Body of pancreas (tissue), 4 donors: Measurements from ENCODE around the gene ITPR2.

Source experiments
- POLR2A ChIP-seq, 3 donors: fragments of 450-650 bp; IDR thresholded peaks; one replicate each; pipeline ENCODE4 v1.6.1; 2016; ENCODE audit warnings: antibody characterized with exemption in 3 of 3, mild to moderate bottlenecking in 2 of 3
- TF ChIP-seq, protein P1 (sequence below), 7 experiments: fragments of 450-650 bp in 4 of 7; fragments of 200-600 bp in 3 of 7; sonication (generic) in 3 of 7; IDR thresholded peaks; one replicate each; pipeline ENCODE4 v1.5.1; 2016 to 2019; ENCODE audit warnings: antibody characterized with exemption in 7 of 7

- TF ChIP-seq, protein P1, sequence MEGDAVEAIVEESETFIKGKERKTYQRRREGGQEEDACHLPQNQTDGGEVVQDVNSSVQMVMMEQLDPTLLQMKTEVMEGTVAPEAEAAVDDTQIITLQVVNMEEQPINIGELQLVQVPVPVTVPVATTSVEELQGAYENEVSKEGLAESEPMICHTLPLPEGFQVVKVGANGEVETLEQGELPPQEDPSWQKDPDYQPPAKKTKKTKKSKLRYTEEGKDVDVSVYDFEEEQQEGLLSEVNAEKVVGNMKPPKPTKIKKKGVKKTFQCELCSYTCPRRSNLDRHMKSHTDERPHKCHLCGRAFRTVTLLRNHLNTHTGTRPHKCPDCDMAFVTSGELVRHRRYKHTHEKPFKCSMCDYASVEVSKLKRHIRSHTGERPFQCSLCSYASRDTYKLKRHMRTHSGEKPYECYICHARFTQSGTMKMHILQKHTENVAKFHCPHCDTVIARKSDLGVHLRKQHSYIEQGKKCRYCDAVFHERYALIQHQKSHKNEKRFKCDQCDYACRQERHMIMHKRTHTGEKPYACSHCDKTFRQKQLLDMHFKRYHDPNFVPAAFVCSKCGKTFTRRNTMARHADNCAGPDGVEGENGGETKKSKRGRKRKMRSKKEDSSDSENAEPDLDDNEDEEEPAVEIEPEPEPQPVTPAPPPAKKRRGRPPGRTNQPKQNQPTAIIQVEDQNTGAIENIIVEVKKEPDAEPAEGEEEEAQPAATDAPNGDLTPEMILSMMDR (IDR thresholded peaks at IDR 0.05) = no peak
- no peak for TF ChIP-seq POLR2A (IDR thresholded peaks at IDR 0.05)
Observed at GRCh38 chr12:26836201-26836600, 3.2 kb upstream of the ITPR2 start.
